HEK293 (cell line): ENCODE measurements around the gene SUFU.

Source experiments
- HOXA7 ChIP-seq: sonication (generic); formaldehyde crosslinking; IDR thresholded peaks from 2 replicates; pipeline ENCODE4 v1.8.1; 2022; ENCODE audit warnings: missing genetic modification reagents, borderline replicate concordance
- HOXD13 ChIP-seq: sonication (generic); formaldehyde crosslinking; IDR thresholded peaks from 2 replicates; pipeline ENCODE4 v1.8.0; 2022; ENCODE audit warnings: missing genetic modification reagents, borderline replicate concordance
- KLF1 ChIP-seq: fragments of 450-650 bp; formaldehyde crosslinking; IDR thresholded peaks from 2 replicates; pipeline ENCODE4 v1.5.1; 2016; ENCODE audit warnings: missing biosample characterization, missing genetic modification characterization
- TCF7L2 ChIP-seq: IDR thresholded peaks from 2 replicates; pipeline ENCODE4 v1.6.1; 2011; ENCODE audit warnings: low read depth, mild to moderate bottlenecking, inconsistent platforms, low read length, moderate library complexity, borderline replicate concordance
- ZFP41 ChIP-seq: fragments of 450-650 bp; formaldehyde crosslinking; IDR thresholded peaks from 2 replicates; pipeline ENCODE4 v1.5.1; 2016; ENCODE audit warnings: missing biosample characterization, missing genetic modification characterization, borderline replicate concordance
- ZNF24 ChIP-seq: fragments of 450-650 bp; formaldehyde crosslinking; IDR thresholded peaks from 2 replicates; pipeline ENCODE4 v1.5.1; 2016; ENCODE audit warnings: missing biosample characterization, missing genetic modification characterization
- ZNF266 ChIP-seq: fragments of 450-650 bp; formaldehyde crosslinking; IDR thresholded peaks from 2 replicates; pipeline ENCODE4 v1.5.1; 2016; ENCODE audit warnings: missing biosample characterization, missing genetic modification characterization, low read depth
- ZNF558 ChIP-seq: fragments of 450-650 bp; formaldehyde crosslinking; IDR thresholded peaks from 2 replicates; pipeline ENCODE4 v1.5.1; 2016; ENCODE audit warnings: missing biosample characterization, missing genetic modification characterization
- ZNF76 ChIP-seq: fragments of 450-650 bp; formaldehyde crosslinking; IDR thresholded peaks from 2 replicates; pipeline ENCODE4; 2016; ENCODE audit warnings: low read depth, missing biosample characterization, missing genetic modification characterization, borderline replicate concordance
- TF ChIP-seq, protein P1 (sequence below): fragments of 450-650 bp; formaldehyde crosslinking; IDR thresholded peaks from 2 replicates; pipeline ENCODE4 v1.5.1; 2016; ENCODE audit warnings: missing biosample characterization, missing genetic modification characterization
- TF ChIP-seq, protein P2 (sequence below): fragments of 450-650 bp; formaldehyde crosslinking; IDR thresholded peaks from 2 replicates; pipeline ENCODE4 v1.5.1; 2016; ENCODE audit warnings: missing biosample characterization, missing genetic modification characterization, low read depth

DNA sequence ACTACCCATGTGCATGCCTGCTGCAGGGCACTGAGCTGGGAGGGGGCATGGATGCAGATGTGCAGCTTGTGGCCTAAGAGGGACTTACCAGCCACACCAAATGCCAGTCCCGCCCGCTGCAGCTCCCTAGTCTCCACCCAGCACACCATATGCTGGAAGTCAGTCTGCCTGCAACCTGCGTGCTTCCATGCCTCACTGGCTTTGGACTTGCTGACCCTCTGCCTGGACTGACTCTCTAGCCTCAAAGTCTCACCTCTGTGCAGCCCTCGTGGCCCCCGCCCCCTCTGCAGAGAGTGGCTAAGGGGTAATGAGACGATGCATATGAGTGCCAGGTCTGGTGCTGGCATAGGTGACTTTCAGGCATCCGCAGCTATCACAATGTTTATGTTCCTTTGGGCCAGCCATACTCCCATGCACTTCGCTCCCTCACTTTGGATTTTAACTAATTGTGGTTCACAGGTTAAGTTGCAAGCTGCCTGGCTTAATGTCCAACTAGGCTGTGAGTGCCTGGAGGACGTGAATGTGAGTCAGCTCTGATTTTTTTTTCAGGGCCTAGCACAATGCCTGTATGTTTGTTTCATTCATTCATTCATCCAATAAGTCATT is 162.2 kb downstream of the SUFU start:
- TF ChIP-seq, protein P1, sequence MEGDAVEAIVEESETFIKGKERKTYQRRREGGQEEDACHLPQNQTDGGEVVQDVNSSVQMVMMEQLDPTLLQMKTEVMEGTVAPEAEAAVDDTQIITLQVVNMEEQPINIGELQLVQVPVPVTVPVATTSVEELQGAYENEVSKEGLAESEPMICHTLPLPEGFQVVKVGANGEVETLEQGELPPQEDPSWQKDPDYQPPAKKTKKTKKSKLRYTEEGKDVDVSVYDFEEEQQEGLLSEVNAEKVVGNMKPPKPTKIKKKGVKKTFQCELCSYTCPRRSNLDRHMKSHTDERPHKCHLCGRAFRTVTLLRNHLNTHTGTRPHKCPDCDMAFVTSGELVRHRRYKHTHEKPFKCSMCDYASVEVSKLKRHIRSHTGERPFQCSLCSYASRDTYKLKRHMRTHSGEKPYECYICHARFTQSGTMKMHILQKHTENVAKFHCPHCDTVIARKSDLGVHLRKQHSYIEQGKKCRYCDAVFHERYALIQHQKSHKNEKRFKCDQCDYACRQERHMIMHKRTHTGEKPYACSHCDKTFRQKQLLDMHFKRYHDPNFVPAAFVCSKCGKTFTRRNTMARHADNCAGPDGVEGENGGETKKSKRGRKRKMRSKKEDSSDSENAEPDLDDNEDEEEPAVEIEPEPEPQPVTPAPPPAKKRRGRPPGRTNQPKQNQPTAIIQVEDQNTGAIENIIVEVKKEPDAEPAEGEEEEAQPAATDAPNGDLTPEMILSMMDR (tag by site-specific recombination): no peak
- TF ChIP-seq ZNF76 (tag by site-specific recombination): no peak
- TF ChIP-seq, protein P2, sequence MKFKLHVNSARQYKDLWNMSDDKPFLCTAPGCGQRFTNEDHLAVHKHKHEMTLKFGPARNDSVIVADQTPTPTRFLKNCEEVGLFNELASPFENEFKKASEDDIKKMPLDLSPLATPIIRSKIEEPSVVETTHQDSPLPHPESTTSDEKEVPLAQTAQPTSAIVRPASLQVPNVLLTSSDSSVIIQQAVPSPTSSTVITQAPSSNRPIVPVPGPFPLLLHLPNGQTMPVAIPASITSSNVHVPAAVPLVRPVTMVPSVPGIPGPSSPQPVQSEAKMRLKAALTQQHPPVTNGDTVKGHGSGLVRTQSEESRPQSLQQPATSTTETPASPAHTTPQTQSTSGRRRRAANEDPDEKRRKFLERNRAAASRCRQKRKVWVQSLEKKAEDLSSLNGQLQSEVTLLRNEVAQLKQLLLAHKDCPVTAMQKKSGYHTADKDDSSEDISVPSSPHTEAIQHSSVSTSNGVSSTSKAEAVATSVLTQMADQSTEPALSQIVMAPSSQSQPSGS (tag by site-specific recombination): no peak
- TF ChIP-seq HOXD13 (CRISPR knock-in tag): no peak
- no peak for TF ChIP-seq ZNF266
- TF ChIP-seq HOXA7 (CRISPR knock-in tag): no peak
- no peak for TF ChIP-seq TCF7L2
- no peak for TF ChIP-seq KLF1 (tag by site-specific recombination)
- TF ChIP-seq ZNF558 (tag by site-specific recombination): no peak
- TF ChIP-seq ZNF24: no peak
- TF ChIP-seq ZFP41 (tag by site-specific recombination): no peak
